ENCODE data around the gene PCP2. TPM values are rescaled to one million over a fixed set of nuclear protein-coding genes. Genes with fewer than 3 reads are reported as not detected.

PCP2 gene
- total RNA-seq, 4 donors from 2014 or later, result not detected

DNA sequence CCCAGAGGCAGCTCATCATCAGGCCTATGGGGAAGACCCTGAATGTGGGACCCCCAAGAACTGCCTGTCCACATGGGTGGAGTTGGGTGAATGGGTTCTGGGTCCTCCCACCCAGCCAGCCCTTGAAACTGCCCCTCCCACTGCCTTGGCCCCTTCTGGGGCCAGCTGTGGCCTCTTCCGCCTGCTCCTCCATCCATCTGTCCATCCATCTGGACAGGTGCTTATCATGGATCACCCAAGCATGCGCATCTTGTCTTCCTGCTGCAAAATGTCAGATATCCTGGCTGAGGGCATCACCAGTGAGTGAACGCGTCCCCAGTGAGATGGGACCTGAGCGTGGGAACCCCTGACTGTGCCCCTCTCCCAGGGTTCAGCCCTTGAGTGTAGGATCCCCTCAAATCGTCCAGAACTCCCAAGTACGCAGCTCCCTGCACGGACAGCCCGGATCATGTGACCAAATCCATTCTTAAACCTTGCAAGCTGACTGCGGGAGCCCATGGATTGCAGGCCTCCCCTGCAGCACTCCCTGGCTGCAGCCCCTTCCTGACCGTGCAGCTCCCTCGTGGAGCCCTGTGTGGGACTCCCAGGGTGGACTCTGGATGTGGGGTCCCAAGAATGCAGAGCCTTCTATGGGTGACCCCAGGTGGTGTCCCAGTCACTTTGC, 5.4 kb upstream of the PCP2 start:
- TF ChIP-seq POLR2A (IDR thresholded peaks at IDR 0.05), result no peak
- TF ChIP-seq, protein P1, sequence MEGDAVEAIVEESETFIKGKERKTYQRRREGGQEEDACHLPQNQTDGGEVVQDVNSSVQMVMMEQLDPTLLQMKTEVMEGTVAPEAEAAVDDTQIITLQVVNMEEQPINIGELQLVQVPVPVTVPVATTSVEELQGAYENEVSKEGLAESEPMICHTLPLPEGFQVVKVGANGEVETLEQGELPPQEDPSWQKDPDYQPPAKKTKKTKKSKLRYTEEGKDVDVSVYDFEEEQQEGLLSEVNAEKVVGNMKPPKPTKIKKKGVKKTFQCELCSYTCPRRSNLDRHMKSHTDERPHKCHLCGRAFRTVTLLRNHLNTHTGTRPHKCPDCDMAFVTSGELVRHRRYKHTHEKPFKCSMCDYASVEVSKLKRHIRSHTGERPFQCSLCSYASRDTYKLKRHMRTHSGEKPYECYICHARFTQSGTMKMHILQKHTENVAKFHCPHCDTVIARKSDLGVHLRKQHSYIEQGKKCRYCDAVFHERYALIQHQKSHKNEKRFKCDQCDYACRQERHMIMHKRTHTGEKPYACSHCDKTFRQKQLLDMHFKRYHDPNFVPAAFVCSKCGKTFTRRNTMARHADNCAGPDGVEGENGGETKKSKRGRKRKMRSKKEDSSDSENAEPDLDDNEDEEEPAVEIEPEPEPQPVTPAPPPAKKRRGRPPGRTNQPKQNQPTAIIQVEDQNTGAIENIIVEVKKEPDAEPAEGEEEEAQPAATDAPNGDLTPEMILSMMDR (IDR thresholded peaks at IDR 0.05 in 4 of 5, conservative IDR thresholded peaks at IDR 0.05 in 1 of 5), result no peak
- intact Hi-C loops (cut with DNase I; ENCODE audit: low total_unique reads) (no loop called here), in situ Hi-C loops (cut with MboI; ENCODE audit: low sequenced_read_pairs in 4 of 4) (no loop called here)
- H3K27ac ChIP-seq, result no peak overlapping the region
- peaks cover 0 to 3% of the 10 kb centered on the region in 2 donors for H3K4me1 ChIP-seq
- H3K9me3 ChIP-seq, result no peaks in the 10 kb centered on the region
- ATAC-seq, result no peak
- peaks cover 30 to 42% (median 32%) of the 10 kb centered on the region in 3 donors for H3K27me3 ChIP-seq
- no peaks in the 10 kb centered on the region for H3K36me3 ChIP-seq
- DNase-seq, result no peak
- H3K4me3 ChIP-seq, result no peak overlapping the region

DNA sequence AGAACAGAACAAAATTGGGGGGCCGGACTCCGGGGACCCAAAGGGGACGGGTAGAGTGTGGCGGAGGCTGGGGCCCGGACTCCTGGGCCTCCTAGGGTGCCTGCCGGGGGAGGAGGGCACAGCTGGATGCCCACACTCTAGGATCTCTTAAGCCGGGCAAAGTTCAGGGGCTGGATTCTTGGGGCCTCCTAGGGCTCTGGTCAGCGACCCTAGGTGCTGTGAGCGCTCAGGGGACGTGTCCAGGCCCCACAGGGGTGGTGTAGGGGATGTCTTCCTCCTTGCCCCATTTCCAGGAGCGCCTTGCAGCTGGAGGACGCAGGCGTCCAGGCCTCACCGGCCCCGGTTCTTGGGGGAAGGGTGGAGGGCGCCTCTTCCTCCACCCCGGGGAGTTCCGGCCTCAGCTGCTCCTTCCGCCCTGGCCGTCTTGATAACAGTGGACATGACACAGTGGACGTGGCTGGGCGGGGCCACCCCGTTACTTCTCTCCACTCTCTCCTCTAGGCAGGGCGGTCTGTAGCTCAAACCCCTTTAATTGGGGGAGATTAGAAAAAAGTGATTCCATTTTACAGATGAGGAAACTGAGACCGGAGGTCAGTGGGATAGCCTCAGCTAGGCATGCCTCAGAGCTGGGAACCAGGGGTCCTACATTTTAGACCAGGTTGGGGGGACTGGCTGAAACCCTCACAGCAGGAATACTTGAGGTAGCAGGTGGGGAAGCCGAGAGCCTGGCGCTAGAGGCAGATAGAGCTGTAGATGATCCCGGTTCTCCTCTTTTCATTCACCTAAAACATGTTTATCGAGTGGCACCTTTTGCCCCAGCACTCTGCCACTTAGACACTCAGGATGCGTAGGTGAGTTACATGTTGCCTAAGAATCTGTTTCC, 4.1 kb upstream of the PCP2 start:
- in situ Hi-C loops (cut with MboI; ENCODE audit: low sequenced_read_pairs in 4 of 4) (no loop called here), intact Hi-C loops (cut with DNase I; ENCODE audit: low total_unique reads) (no loop called here)
- DNase-seq (no peak), ATAC-seq (no peak)
- TF ChIP-seq, protein P1 (IDR thresholded peaks at IDR 0.05 in 4 of 5, conservative IDR thresholded peaks at IDR 0.05 in 1 of 5), result no peak
- no peak for TF ChIP-seq POLR2A (IDR thresholded peaks at IDR 0.05)
- H3K4me1 ChIP-seq, result peaks cover 0 to 3% of the 10 kb centered on the region in 2 donors
- H3K36me3 ChIP-seq, result no peaks in the 10 kb centered on the region
- H3K4me3 ChIP-seq, result peak overlapping the region in 2 of 4 donors; percentile 6 to 33
- H3K27me3 ChIP-seq, result peaks cover 30 to 42% (median 32%) of the 10 kb centered on the region in 3 donors
- no peak overlapping the region for H3K27ac ChIP-seq
- no peaks in the 10 kb centered on the region for H3K9me3 ChIP-seq

DNA sequence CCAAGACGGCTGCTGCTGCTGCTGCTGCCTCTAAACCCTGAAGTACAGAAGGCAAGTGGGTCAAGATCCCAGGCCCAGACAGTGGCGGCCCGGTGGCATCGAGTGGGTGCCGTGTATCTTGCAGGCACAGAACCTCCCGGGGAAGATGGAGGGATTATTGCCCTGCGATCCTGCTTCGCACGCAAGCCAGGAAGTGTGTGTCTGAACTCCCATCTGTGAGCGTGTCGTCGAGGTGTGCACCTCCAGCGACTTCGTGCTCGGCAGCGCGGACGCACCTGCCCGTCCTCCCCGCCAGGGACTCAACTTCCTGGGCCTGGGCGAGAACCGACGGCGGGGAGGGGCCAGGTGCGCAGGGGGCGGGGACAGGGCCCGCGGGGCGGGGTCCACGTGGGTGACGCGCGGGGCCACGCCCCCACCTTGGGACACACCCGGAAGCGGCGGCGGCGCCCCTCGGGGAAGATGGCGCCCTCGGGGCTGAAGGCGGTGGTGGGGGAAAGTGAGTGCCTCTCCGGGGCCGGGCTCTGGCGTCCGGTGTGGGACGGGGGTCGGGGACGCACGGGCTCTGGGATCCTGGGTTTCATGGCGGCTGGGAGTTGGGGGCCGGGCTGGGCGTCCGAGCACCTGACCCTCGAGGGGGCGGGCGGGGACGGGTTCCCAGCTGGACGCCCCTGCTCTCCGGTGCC, 3.3 kb upstream of the PCP2 start, which contains the start of gene STXBP2:
Gene STXBP2, plus strand, starts transcription at position 420 of the 683 bp plus-strand sequence. Its CDS starts 40 bp downstream, at position 460.
- TF ChIP-seq, protein P1 (IDR thresholded peaks at IDR 0.05 in 4 of 5, conservative IDR thresholded peaks at IDR 0.05 in 1 of 5), result no peak
- no peak for TF ChIP-seq POLR2A (IDR thresholded peaks at IDR 0.05)
- no peak for ATAC-seq

DNA sequence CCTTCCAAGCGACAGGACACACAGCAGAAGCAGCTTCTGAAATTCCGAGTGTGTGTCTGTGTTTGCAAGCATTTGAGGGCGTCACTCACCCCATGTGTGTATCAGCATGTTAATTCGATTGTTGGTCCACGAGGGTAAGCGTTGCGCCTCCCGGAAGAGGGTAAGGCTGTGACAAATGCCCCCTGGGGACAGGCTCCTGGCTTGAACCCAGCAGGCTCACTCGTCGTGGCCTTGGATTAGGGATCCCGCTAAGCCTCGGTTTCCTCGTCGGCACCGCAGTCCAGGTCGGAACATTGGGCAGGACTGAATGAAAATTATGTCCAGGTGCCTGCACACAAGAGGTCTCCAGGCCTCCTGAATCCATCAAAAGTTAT, 2.8 kb upstream of the PCP2 start:
- TF ChIP-seq POLR2A (IDR thresholded peaks at IDR 0.05), result no peak
- TF ChIP-seq, protein P1 (IDR thresholded peaks at IDR 0.05 in 4 of 5, conservative IDR thresholded peaks at IDR 0.05 in 1 of 5), result no peak
- Histone ChIP-seq H3K4me3 (peak overlapping the region in 1 of 4 donors; percentile 33), H3K27ac (no peak overlapping the region), H3K4me1 (peaks cover 0 to 3% of the 10 kb centered on the region in 2 donors), H3K9me3 (no peaks in the 10 kb centered on the region), H3K36me3 (no peaks in the 10 kb centered on the region), H3K27me3 (peaks cover 30 to 42% (median 32%) of the 10 kb centered on the region in 3 donors)
- DNase-seq (no peak), ATAC-seq (no peak)
- intact Hi-C loops (cut with DNase I; ENCODE audit: low total_unique reads), result no loop called here
- in situ Hi-C loops (cut with MboI; ENCODE audit: low sequenced_read_pairs in 4 of 4), result no loop called here

More for the DNA sequence above, 3.3 kb upstream of the PCP2 start, which contains the start of gene STXBP2:
- peaks cover 0 to 3% of the 10 kb centered on the region in 2 donors for H3K4me1 ChIP-seq
- DNase-seq, result peak in 1 of 2 donors; percentile 6
- intact Hi-C loops (cut with DNase I; ENCODE audit: low total_unique reads), result no loop called here
- no peak within 1 kb of the TSS for H3K27ac ChIP-seq
- H3K4me3 ChIP-seq, result peak within 1 kb of the TSS in 2 of 4 donors; percentile 6 to 33
- peaks cover 30 to 42% (median 32%) of the 10 kb centered on the region in 3 donors for H3K27me3 ChIP-seq
- in situ Hi-C loops (cut with MboI; ENCODE audit: low sequenced_read_pairs in 4 of 4), result no loop called here
- no peaks in the 10 kb centered on the region for H3K9me3 ChIP-seq
- H3K36me3 ChIP-seq, result no peaks in the 10 kb centered on the region

Data from gastrocnemius medialis (tissue), 4 donors.